ENCODE data around the gene PEX11G.

Gene PEX11G

GRCh38 chr19:7475665-7476064, 13.2 kb downstream of the PEX11G start:
- Histone ChIP-seq H3K9ac (ENCODE audit: low read depth, low read length, poor library complexity, severe bottlenecking) (no peak overlapping the region), H2AFZ (ENCODE audit: low read length) (no peak overlapping the region), H3K4me3 (ENCODE audit: low read length, poor library complexity, severe bottlenecking) (no peak overlapping the region), H3K27me3 (ENCODE audit: insufficient read depth, low read length, poor library complexity, severe bottlenecking) (no peaks in the 10 kb centered on the region), H3F3A (ENCODE audit: low read depth) (no peaks in the 10 kb centered on the region), H3K9me2 (replicated peaks; ENCODE audit: low read depth, low read length) (no peaks in the 10 kb centered on the region), H4K20me1 (ENCODE audit: insufficient read depth, low read length, poor library complexity, severe bottlenecking) (no peaks in the 10 kb centered on the region), H3K79me2 (ENCODE audit: insufficient read depth, low read length) (no peaks in the 10 kb centered on the region), H3K9me3 (ENCODE audit: insufficient read depth, low read depth, low read length) (no peaks in the 10 kb centered on the region), H3K4me2 (ENCODE audit: low read depth, low read length, poor library complexity, severe bottlenecking) (no peak overlapping the region), H3K36me3 (ENCODE audit: insufficient read depth, low read length) (peaks cover 22% of the 10 kb centered on the region; the same call in 1 of the 2 replicates), H3K4me1 (ENCODE audit: insufficient read depth, low read length, poor library complexity, severe bottlenecking) (no peaks in the 10 kb centered on the region)
- no peak for TF ChIP-seq CTCF (conservative IDR thresholded peaks at IDR 0.05; ENCODE audit: low read length)
- TF ChIP-seq EZH2phosphoT487 (IDR thresholded peaks at IDR 0.05; ENCODE audit: borderline replicate concordance): no peak

DNA sequence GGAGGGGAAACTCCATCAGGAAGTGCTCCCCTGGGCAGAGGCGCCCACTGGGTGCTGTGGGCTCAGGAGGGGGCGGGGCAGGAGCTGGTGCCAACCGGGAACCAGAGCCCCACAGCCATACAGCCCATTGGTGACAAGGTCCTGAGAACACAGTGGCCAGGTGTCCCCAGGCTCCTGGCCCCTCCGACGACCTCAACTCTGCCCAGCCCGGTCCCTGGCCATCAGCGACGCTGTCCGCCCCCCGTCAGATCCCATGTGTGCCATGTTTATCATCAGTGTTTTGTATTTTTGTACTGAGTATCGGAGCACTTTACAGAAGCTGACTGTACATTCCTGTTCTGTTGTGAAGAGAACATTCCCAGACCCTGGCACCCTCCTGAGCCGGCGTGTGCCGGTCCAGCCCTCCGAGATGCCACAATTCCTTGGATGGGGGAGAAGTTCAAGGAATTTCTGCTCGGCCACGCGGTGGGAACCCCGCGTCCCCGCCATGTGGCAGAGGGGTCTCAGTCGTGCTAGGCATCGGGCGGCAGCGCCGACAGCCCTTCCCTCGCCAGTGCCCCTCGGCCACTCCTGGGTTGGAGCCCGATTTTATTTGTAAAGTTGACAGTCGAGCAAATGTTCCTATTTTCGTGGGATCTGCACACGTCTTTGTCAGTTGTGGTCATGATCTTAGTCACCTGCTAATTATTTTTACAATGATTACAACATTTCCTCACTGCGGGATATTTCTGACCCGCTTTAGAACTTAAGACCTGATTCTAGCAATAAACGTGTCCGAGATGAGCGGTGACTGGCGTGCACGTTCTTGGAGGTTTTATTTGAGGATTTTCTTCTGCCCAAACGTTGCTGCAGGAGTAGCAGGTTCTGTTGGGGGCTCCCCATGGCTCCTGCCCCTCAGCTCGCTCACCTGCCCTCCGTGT, 16.9 kb downstream of the PEX11G start:
- no peaks in the 10 kb centered on the region for H3K27me3 ChIP-seq (ENCODE audit: insufficient read depth, low read length, poor library complexity, severe bottlenecking)
- H3K4me3 ChIP-seq (ENCODE audit: low read length, poor library complexity, severe bottlenecking): no peak overlapping the region
- no peak overlapping the region for H2AFZ ChIP-seq (ENCODE audit: low read length)
- H3F3A ChIP-seq (ENCODE audit: low read depth): no peaks in the 10 kb centered on the region
- peaks cover 59% of the 10 kb centered on the region; the same call in 1 of the 2 replicates for H3K36me3 ChIP-seq (ENCODE audit: insufficient read depth, low read length)
- H3K9ac ChIP-seq (ENCODE audit: low read depth, low read length, poor library complexity, severe bottlenecking): no peak overlapping the region
- no peak for TF ChIP-seq EZH2phosphoT487 (IDR thresholded peaks at IDR 0.05; ENCODE audit: borderline replicate concordance)
- no peak for TF ChIP-seq CTCF (conservative IDR thresholded peaks at IDR 0.05; ENCODE audit: low read length)
- H3K4me1 ChIP-seq (ENCODE audit: insufficient read depth, low read length, poor library complexity, severe bottlenecking): no peaks in the 10 kb centered on the region
- H3K4me2 ChIP-seq (ENCODE audit: low read depth, low read length, poor library complexity, severe bottlenecking): no peak overlapping the region
- H3K9me3 ChIP-seq (ENCODE audit: insufficient read depth, low read depth, low read length): no peaks in the 10 kb centered on the region
- H4K20me1 ChIP-seq (ENCODE audit: insufficient read depth, low read length, poor library complexity, severe bottlenecking): no peaks in the 10 kb centered on the region
- no peaks in the 10 kb centered on the region for H3K79me2 ChIP-seq (ENCODE audit: insufficient read depth, low read length)
- H3K9me2 ChIP-seq (replicated peaks; ENCODE audit: low read depth, low read length): no peaks in the 10 kb centered on the region

DNA sequence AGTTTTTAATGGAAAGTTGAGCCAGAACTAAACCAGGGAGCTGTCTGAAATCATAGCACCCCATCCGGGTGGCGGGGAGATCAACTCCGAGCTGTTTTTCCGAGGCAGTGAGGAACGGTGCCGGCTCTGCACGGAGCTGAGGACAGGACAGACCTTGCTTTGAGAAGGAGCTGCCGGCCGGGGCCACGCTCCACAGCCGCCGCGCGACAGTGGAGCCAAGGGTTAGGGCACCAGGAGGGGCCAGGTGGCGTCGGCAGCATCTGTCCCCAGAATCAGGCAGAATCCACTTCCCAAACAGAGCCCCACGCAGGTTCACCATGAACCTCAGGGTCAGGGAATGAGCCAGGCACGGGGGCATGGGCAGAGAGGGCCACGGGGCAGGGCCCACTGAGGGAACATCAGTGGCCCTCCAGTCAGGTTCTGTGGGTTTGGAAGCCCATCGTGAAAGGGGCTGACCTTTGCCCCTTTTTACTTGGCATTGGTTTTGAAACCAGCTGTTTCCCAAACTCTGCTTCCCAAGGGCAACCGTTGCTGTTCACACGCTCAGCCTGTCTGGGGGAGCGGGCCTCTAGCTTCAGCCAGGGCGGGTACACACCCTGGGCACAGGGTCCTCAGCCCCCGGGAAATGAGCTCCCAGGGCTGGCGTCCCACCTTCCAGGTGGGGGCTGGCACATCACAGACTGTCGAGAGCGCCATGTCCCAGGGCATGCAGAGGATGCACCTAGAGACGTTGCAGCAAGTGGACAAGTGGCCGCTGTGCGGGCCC, 18.1 kb downstream of the PEX11G start:
- no peaks in the 10 kb centered on the region for H3K79me2 ChIP-seq (ENCODE audit: insufficient read depth, low read length)
- H2AFZ ChIP-seq (ENCODE audit: low read length): no peak overlapping the region
- H3K4me1 ChIP-seq (ENCODE audit: insufficient read depth, low read length, poor library complexity, severe bottlenecking): no peaks in the 10 kb centered on the region
- no peaks in the 10 kb centered on the region for H3K27me3 ChIP-seq (ENCODE audit: insufficient read depth, low read length, poor library complexity, severe bottlenecking)
- no peaks in the 10 kb centered on the region for H3F3A ChIP-seq (ENCODE audit: low read depth)
- H4K20me1 ChIP-seq (ENCODE audit: insufficient read depth, low read length, poor library complexity, severe bottlenecking): no peaks in the 10 kb centered on the region
- peaks cover 63% of the 10 kb centered on the region; the same call in 1 of the 2 replicates for H3K36me3 ChIP-seq (ENCODE audit: insufficient read depth, low read length)
- H3K9me3 ChIP-seq (ENCODE audit: insufficient read depth, low read depth, low read length): no peaks in the 10 kb centered on the region
- H3K9ac ChIP-seq (ENCODE audit: low read depth, low read length, poor library complexity, severe bottlenecking): no peak overlapping the region
- no peaks in the 10 kb centered on the region for H3K9me2 ChIP-seq (replicated peaks; ENCODE audit: low read depth, low read length)
- H3K4me2 ChIP-seq (ENCODE audit: low read depth, low read length, poor library complexity, severe bottlenecking): no peak overlapping the region
- TF ChIP-seq EZH2phosphoT487 (IDR thresholded peaks at IDR 0.05; ENCODE audit: borderline replicate concordance): no peak
- no peak for TF ChIP-seq CTCF (conservative IDR thresholded peaks at IDR 0.05; ENCODE audit: low read length)
- H3K4me3 ChIP-seq (ENCODE audit: low read length, poor library complexity, severe bottlenecking): no peak overlapping the region
